GM12878 (cell line): Measurements from ENCODE around the gene C17orf114.

ENCODE experiments used
- ATAC-seq: fragments of 200-7000 bp; cut with Tn5 transposase; 3 replicates; pipeline ENCODE4 v1.9.1; 2020; ENCODE audit warnings: mild to moderate bottlenecking, moderate library complexity
- BruUV-seq: library from RNA; stranded (reverse); fragments of 400-500 nt; replicated peaks from 2 replicates; lab custom pipeline; 2021; lab: Mats Ljungman, UMichigan
- CTCF ChIA-PET: fragments of 300-600 bp; sonication (Branson Sonifier 250); formaldehyde crosslinking; extraction: SDS; loops from one replicate; lab custom pipeline; 2021; ENCODE audit warnings: inconsistent platforms; lab: Yijun Ruan, JAX
- POLR2A ChIA-PET: fragments of 350-600 bp; formaldehyde crosslinking; extraction: SDS; loops from one replicate; lab custom pipeline; 2021; ENCODE audit warnings: inconsistent platforms; lab: Charles Lee
- RAD21 ChIA-PET: fragments of 300-600 bp; sonication (Branson Sonifier 250); formaldehyde crosslinking; loops from one replicate; lab custom pipeline; 2023; ENCODE audit warnings: antibody characterized with exemption; ENCODE audit not compliant: unreplicated experiment; lab: Charles Lee
- SMC1A ChIA-PET: fragments of 300-600 bp; sonication (Branson Sonifier 250); formaldehyde crosslinking; loops from one replicate; lab custom pipeline; 2023; ENCODE audit not compliant: unreplicated experiment, uncharacterized antibody; lab: Charles Lee
- DNase-seq: peaks from one replicate; pipeline ENCODE4 v3.0.0-alpha.2; 2011; ENCODE audit warnings: low read depth, low spot score
- FAIRE-seq: peaks from 3 replicates; lab custom pipeline; 2011; peaks lifted over from hg19 to GRCh38; lab: Jason Lieb, UNC
- H2AFZ ChIP-seq: 2 replicates; pipeline ENCODE4 v1.6.0; 2011; ENCODE audit warnings: low read depth, low read length, control low read depth; ENCODE audit not compliant: control insufficient read depth
- H3K27ac ChIP-seq: 2 replicates; pipeline ENCODE4 v1.5.1; 2011; ENCODE audit warnings: control low read depth; ENCODE audit not compliant: control insufficient read depth, insufficient read depth
- H3K27me3 ChIP-seq, 2 experiments: replicated peaks in 1 of 2; 2 replicates each; pipeline versions ENCODE4 v1.6.0 to v1.6.1; 2011; ENCODE audit warnings: low read length in 1 of 2; ENCODE audit not compliant: control insufficient read depth in 2 of 2, insufficient read depth in 2 of 2
- H3K36me3 ChIP-seq, 2 experiments: 2 replicates each; pipeline ENCODE4 v1.5.1; 2011; ENCODE audit warnings: low read length in 1 of 2; ENCODE audit not compliant: control insufficient read depth in 2 of 2, insufficient read depth in 2 of 2
- H3K4me1 ChIP-seq: 2 replicates; pipeline ENCODE4 v1.6.1; 2011; ENCODE audit warnings: mild to moderate bottlenecking, low read length, moderate library complexity, mixed read lengths; ENCODE audit not compliant: control insufficient read depth, insufficient read depth
- H3K4me2 ChIP-seq: 2 replicates; pipeline ENCODE4 v1.6.0; 2011; ENCODE audit warnings: control low read depth; ENCODE audit not compliant: control insufficient read depth, insufficient read depth
- H3K4me3 ChIP-seq: fragments of 200-600 bp; sonication (generic); 2 replicates; pipeline ENCODE4 v1.5.1; 2016
- H3K79me2 ChIP-seq: 2 replicates; pipeline ENCODE4 v1.6.0; 2011; ENCODE audit warnings: low read length; ENCODE audit not compliant: control insufficient read depth, insufficient read depth
- H3K9ac ChIP-seq: 2 replicates; pipeline ENCODE4 v1.8.0; 2011; ENCODE audit warnings: low read length, control low read depth, mixed read lengths; ENCODE audit not compliant: control insufficient read depth, insufficient read depth
- H3K9me3 ChIP-seq: replicated peaks from 3 replicates; pipeline ENCODE4 v1.5.1; 2011; ENCODE audit warnings: mild to moderate bottlenecking, low read length; ENCODE audit not compliant: control insufficient read depth, insufficient read depth
- H4K20me1 ChIP-seq: 2 replicates; pipeline ENCODE4 v1.6.0; 2011; ENCODE audit not compliant: control insufficient read depth, insufficient read depth
- CHD2 ChIP-seq: IDR thresholded peaks from 2 replicates; pipeline ENCODE4 v1.6.1; 2011; ENCODE audit warnings: low read depth, low read length, improper control_type of control experiment, borderline replicate concordance
- ESRRA ChIP-seq: IDR thresholded peaks from 2 replicates; pipeline ENCODE4 v1.6.1; 2012; ENCODE audit warnings: mild to moderate bottlenecking, low read length, improper control_type of control experiment
- MTA2 ChIP-seq: fragments of 450-650 bp; IDR thresholded peaks from 2 replicates; pipeline ENCODE4 v1.6.1; 2016; ENCODE audit warnings: low read depth, mild to moderate bottlenecking, moderate library complexity
- RB1 ChIP-seq: fragments of 450-650 bp; formaldehyde crosslinking; IDR thresholded peaks from 2 replicates; pipeline ENCODE4 v1.6.1; 2017; ENCODE audit warnings: mild to moderate bottlenecking, borderline replicate concordance
- RUNX3 ChIP-seq: IDR thresholded peaks from 2 replicates; pipeline ENCODE4 v1.6.1; 2012; ENCODE audit warnings: low read length, inconsistent platforms
- SIN3A ChIP-seq: IDR thresholded peaks from 2 replicates; pipeline ENCODE4 v1.6.1; 2012; ENCODE audit warnings: low read depth, low read length, improper control_type of control experiment
- YY1 ChIP-seq: IDR thresholded peaks from 2 replicates; pipeline ENCODE4 v1.6.1; 2011; ENCODE audit warnings: low read depth, mild to moderate bottlenecking, low read length
- WGBS: methylation state at CpG from one replicate; pipeline ENCODE4 v1.1.6; 2016; ENCODE audit warnings: low lambda C conversion rate; ENCODE audit not compliant: insufficient replicate concordance, insufficient coverage; ENCODE audit errors: missing lambda C conversion rate; 5-methylcytosine and 5-hydroxymethylcytosine counted together
- in situ Hi-C: fragments of 300-500 bp; cut with MboI; formaldehyde crosslinking; loops from 9 replicates; pipeline ENCODE4 v1.14.3; 2018; ENCODE audit warnings: mixed read lengths
- intact Hi-C: fragments of 100-400 bp; cut with micrococcal nuclease; formaldehyde crosslinking; loops from one replicate; pipeline ENCODE4 v1.14.2; 2022; ENCODE audit not compliant: unreplicated experiment
- TF ChIP-seq, protein P1 (sequence below): IDR thresholded peaks from 2 replicates; pipeline ENCODE4 v1.6.1; 2012; ENCODE audit warnings: low read depth, low read length, improper control_type of control experiment
- TF ChIP-seq, protein P2 (sequence below): fragments of 450-650 bp; IDR thresholded peaks from 2 replicates; pipeline ENCODE4 v1.6.1; 2017; ENCODE audit warnings: mild to moderate bottlenecking, moderate library complexity
- TF ChIP-seq, protein P3 (sequence below): fragments of 450-650 bp; IDR thresholded peaks from 2 replicates; pipeline ENCODE4 v1.6.1; 2017; ENCODE audit warnings: antibody characterized with exemption, mild to moderate bottlenecking, moderate library complexity
- TF ChIP-seq, protein P4 (sequence below): fragments of 450-650 bp; IDR thresholded peaks from 2 replicates; pipeline ENCODE4 v1.6.1; 2018; ENCODE audit warnings: borderline replicate concordance, mild to moderate bottlenecking; ENCODE audit not compliant: partially characterized antibody
- TF ChIP-seq, protein P5 (sequence below): fragments of 450-650 bp; conservative IDR thresholded peaks from 2 replicates; pipeline ENCODE4 v1.6.1; 2017; ENCODE audit warnings: mild to moderate bottlenecking, moderate library complexity

The C17orf114 gene

DNA sequence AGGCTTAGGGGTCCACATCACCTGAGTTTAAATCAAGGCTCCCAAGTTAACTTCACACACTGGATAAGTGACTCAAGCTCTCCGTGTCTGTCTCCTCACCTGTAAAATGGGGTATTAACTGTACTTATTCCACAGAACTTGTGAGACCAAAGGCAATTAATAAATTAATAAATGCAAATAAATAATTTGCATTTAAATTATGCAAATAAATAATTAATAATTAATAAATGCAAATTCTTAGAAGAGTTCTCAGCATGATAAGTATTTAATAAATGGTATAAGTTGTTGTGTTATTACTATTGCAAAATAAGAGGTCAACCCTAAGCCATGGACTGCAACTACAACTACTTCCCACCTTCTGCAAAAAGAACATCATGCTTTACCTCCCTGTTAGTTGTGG lies 48.7 kb downstream of the C17orf114 start:
- H3K4me3 ChIP-seq, result no peak overlapping the region
- ATAC-seq (no peak), DNase-seq (no peak), FAIRE-seq (no peak)
- H3K27me3 ChIP-seq, result peaks cover 0 to 2% of the 10 kb centered on the region in 2 experiments; a peak in 1 of 4 replicates
- no peak overlapping the region for H3K9ac ChIP-seq
- 53% methylated on average over 1 of the region's 1 CpG for WGBS
- H3K36me3 ChIP-seq, result no peaks in the 10 kb centered on the region
- ChIA-PET SMC1A (no interaction called here), RAD21 (no interaction called here), POLR2A (no interaction called here), CTCF (no interaction called here)
- H4K20me1 ChIP-seq, result no peaks in the 10 kb centered on the region
- H3K4me2 ChIP-seq, result no peak overlapping the region
- H2AFZ ChIP-seq, result no peak overlapping the region
- intact Hi-C loops (no loop called here), in situ Hi-C loops (no loop called here)
- BruUV-seq, result no TSS peak
- H3K4me1 ChIP-seq, result no peaks in the 10 kb centered on the region; the same call in 1 of the 2 replicates
- no peak overlapping the region for H3K27ac ChIP-seq
- H3K79me2 ChIP-seq, result no peaks in the 10 kb centered on the region
- H3K9me3 ChIP-seq, result no peaks in the 10 kb centered on the region
- TF ChIP-seq RB1 (no peak), RUNX3 (no peak), CHD2 (no peak), MTA2 (no peak), SIN3A (no peak), ESRRA (no peak), YY1 (no peak)
- TF ChIP-seq, protein P1, sequence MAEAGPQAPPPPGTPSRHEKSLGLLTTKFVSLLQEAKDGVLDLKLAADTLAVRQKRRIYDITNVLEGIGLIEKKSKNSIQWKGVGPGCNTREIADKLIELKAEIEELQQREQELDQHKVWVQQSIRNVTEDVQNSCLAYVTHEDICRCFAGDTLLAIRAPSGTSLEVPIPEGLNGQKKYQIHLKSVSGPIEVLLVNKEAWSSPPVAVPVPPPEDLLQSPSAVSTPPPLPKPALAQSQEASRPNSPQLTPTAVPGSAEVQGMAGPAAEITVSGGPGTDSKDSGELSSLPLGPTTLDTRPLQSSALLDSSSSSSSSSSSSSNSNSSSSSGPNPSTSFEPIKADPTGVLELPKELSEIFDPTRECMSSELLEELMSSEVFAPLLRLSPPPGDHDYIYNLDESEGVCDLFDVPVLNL, result no peak
- TF ChIP-seq, protein P2, sequence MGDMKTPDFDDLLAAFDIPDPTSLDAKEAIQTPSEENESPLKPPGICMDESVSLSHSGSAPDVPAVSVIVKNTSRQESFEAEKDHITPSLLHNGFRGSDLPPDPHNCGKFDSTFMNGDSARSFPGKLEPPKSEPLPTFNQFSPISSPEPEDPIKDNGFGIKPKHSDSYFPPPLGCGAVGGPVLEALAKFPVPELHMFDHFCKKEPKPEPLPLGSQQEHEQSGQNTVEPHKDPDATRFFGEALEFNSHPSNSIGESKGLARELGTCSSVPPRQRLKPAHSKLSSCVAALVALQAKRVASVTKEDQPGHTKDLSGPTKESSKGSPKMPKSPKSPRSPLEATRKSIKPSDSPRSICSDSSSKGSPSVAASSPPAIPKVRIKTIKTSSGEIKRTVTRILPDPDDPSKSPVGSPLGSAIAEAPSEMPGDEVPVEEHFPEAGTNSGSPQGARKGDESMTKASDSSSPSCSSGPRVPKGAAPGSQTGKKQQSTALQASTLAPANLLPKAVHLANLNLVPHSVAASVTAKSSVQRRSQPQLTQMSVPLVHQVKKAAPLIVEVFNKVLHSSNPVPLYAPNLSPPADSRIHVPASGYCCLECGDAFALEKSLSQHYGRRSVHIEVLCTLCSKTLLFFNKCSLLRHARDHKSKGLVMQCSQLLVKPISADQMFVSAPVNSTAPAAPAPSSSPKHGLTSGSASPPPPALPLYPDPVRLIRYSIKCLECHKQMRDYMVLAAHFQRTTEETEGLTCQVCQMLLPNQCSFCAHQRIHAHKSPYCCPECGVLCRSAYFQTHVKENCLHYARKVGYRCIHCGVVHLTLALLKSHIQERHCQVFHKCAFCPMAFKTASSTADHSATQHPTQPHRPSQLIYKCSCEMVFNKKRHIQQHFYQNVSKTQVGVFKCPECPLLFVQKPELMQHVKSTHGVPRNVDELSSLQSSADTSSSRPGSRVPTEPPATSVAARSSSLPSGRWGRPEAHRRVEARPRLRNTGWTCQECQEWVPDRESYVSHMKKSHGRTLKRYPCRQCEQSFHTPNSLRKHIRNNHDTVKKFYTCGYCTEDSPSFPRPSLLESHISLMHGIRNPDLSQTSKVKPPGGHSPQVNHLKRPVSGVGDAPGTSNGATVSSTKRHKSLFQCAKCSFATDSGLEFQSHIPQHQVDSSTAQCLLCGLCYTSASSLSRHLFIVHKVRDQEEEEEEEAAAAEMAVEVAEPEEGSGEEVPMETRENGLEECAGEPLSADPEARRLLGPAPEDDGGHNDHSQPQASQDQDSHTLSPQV, result no peak
- TF ChIP-seq, protein P3, sequence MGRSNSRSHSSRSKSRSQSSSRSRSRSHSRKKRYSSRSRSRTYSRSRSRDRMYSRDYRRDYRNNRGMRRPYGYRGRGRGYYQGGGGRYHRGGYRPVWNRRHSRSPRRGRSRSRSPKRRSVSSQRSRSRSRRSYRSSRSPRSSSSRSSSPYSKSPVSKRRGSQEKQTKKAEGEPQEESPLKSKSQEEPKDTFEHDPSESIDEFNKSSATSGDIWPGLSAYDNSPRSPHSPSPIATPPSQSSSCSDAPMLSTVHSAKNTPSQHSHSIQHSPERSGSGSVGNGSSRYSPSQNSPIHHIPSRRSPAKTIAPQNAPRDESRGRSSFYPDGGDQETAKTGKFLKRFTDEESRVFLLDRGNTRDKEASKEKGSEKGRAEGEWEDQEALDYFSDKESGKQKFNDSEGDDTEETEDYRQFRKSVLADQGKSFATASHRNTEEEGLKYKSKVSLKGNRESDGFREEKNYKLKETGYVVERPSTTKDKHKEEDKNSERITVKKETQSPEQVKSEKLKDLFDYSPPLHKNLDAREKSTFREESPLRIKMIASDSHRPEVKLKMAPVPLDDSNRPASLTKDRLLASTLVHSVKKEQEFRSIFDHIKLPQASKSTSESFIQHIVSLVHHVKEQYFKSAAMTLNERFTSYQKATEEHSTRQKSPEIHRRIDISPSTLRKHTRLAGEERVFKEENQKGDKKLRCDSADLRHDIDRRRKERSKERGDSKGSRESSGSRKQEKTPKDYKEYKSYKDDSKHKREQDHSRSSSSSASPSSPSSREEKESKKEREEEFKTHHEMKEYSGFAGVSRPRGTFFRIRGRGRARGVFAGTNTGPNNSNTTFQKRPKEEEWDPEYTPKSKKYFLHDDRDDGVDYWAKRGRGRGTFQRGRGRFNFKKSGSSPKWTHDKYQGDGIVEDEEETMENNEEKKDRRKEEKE, result no peak
- TF ChIP-seq, protein P4, sequence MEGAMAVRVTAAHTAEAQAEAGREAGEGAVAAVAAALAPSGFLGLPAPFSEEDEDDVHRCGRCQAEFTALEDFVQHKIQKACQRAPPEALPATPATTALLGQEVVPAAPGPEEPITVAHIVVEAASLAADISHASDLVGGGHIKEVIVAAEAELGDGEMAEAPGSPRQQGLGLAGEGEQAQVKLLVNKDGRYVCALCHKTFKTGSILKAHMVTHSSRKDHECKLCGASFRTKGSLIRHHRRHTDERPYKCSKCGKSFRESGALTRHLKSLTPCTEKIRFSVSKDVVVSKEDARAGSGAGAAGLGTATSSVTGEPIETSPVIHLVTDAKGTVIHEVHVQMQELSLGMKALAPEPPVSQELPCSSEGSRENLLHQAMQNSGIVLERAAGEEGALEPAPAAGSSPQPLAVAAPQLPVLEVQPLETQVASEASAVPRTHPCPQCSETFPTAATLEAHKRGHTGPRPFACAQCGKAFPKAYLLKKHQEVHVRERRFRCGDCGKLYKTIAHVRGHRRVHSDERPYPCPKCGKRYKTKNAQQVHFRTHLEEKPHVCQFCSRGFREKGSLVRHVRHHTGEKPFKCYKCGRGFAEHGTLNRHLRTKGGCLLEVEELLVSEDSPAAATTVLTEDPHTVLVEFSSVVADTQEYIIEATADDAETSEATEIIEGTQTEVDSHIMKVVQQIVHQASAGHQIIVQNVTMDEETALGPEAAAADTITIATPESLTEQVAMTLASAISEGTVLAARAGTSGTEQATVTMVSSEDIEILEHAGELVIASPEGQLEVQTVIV, result no peak
- TF ChIP-seq, protein P5, sequence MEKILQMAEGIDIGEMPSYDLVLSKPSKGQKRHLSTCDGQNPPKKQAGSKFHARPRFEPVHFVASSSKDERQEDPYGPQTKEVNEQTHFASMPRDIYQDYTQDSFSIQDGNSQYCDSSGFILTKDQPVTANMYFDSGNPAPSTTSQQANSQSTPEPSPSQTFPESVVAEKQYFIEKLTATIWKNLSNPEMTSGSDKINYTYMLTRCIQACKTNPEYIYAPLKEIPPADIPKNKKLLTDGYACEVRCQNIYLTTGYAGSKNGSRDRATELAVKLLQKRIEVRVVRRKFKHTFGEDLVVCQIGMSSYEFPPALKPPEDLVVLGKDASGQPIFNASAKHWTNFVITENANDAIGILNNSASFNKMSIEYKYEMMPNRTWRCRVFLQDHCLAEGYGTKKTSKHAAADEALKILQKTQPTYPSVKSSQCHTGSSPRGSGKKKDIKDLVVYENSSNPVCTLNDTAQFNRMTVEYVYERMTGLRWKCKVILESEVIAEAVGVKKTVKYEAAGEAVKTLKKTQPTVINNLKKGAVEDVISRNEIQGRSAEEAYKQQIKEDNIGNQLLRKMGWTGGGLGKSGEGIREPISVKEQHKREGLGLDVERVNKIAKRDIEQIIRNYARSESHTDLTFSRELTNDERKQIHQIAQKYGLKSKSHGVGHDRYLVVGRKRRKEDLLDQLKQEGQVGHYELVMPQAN, result no peak
